Lung (tissue), 12 donors: ENCODE results near the gene TRIM28. TPM values are rescaled to one million over a fixed set of nuclear protein-coding genes. Genes with fewer than 3 reads are reported as not detected.
"Not testable (repeated sequence)": the region's sequence is repeated elsewhere in the genome, so short reads cannot be mapped to it uniquely, and the experiment has no call there.

Experiments
- ATAC-seq: fragments of 200-7000 bp; cut with Tn5 transposase; one replicate; pipeline ENCODE4 v1.9.1; 2020; ENCODE audit warnings: moderate number of reproducible peaks; ENCODE audit not compliant: insufficient read depth, low FRiP score
- DNase-seq, 3 donors: peaks; one replicate each; pipeline ENCODE4 v3.0.0-alpha.2; 2013 to 2017
- H3K27ac ChIP-seq, 2 donors: one replicate each; pipeline ENCODE4 v1.5.1; 2013; ENCODE audit warnings: mild to moderate bottlenecking in 2 of 2, moderate library complexity in 2 of 2, control low read depth in 1 of 2, inconsistent platforms in 1 of 2, low read depth in 1 of 2, low read length in 1 of 2
- H3K27me3 ChIP-seq, 3 donors: one replicate each; pipeline ENCODE4 v1.5.1; 2013; ENCODE audit warnings: low read length in 2 of 3; ENCODE audit not compliant: control insufficient read depth in 3 of 3, insufficient read depth in 3 of 3
- H3K36me3 ChIP-seq, 4 donors: one replicate each; pipeline ENCODE4 v1.5.1; 2013; ENCODE audit warnings: low read length in 4 of 4, mild to moderate bottlenecking in 1 of 4, moderate library complexity in 1 of 4; ENCODE audit not compliant: control insufficient read depth in 4 of 4, insufficient read depth in 4 of 4
- H3K4me1 ChIP-seq, 5 donors: one replicate each; pipeline ENCODE4 v1.5.1; 2013; ENCODE audit warnings: low read length in 5 of 5, mild to moderate bottlenecking in 2 of 5, moderate library complexity in 1 of 5; ENCODE audit not compliant: control insufficient read depth in 5 of 5, insufficient read depth in 5 of 5
- H3K4me3 ChIP-seq: one replicate; pipeline ENCODE4 v1.5.1; 2013; ENCODE audit warnings: mild to moderate bottlenecking, control low read depth, moderate library complexity
- H3K9ac ChIP-seq, 2 donors: one replicate each; pipeline ENCODE4 v1.5.1; 2013; ENCODE audit warnings: low read length in 2 of 2, control low read depth in 1 of 2; ENCODE audit not compliant: insufficient read depth in 1 of 2
- H3K9me3 ChIP-seq, 4 donors: one replicate each; pipeline ENCODE4 v1.5.1; 2013; ENCODE audit warnings: low read length in 3 of 4, mild to moderate bottlenecking in 1 of 4, moderate library complexity in 1 of 4; ENCODE audit not compliant: control insufficient read depth in 4 of 4, insufficient read depth in 3 of 4
- WGBS, 2 donors: extraction: QIAGEN DNeasy Blood & Tissue Kit; methylation state at CpG; one replicate each; pipeline ENCODE4 v1.1.7; 2013; 5-methylcytosine and 5-hydroxymethylcytosine counted together
- polyA plus RNA-seq, 2 donors: library from polyadenylated mRNA; stranded (reverse); fragments of 200-250 nt; gene quantifications; one replicate each; pipeline ENCODE4 v1.2.1, GENCODE V29; 2013
- total RNA-seq, 2 donors: library from RNA; depleted of rRNA in 1 of 2; stranded (reverse); fragments of >200 nt in 1 of 2; gene quantifications; one replicate each; pipeline ENCODE4 v1.2.1, GENCODE V29; 2014 to 2021
- TF ChIP-seq, protein P1 (sequence below): IDR thresholded peaks from 2 replicates; pipeline ENCODE4 v1.5.1; 2012; ENCODE audit warnings: mild to moderate bottlenecking; ENCODE audit errors: control extremely low read depth, extremely low read depth
- donor health status: control.
- donor health status: control.
- donor health status: Bipolar disorder and iron deficiency.
- donor health status: healthy.
- donor health status: DM: yes; HTN: yes; CAD: no.

TRIM28 gene
- total and polyA plus RNA-seq, 4 donors = 171 to 250 (median 181) TPM

DNA sequence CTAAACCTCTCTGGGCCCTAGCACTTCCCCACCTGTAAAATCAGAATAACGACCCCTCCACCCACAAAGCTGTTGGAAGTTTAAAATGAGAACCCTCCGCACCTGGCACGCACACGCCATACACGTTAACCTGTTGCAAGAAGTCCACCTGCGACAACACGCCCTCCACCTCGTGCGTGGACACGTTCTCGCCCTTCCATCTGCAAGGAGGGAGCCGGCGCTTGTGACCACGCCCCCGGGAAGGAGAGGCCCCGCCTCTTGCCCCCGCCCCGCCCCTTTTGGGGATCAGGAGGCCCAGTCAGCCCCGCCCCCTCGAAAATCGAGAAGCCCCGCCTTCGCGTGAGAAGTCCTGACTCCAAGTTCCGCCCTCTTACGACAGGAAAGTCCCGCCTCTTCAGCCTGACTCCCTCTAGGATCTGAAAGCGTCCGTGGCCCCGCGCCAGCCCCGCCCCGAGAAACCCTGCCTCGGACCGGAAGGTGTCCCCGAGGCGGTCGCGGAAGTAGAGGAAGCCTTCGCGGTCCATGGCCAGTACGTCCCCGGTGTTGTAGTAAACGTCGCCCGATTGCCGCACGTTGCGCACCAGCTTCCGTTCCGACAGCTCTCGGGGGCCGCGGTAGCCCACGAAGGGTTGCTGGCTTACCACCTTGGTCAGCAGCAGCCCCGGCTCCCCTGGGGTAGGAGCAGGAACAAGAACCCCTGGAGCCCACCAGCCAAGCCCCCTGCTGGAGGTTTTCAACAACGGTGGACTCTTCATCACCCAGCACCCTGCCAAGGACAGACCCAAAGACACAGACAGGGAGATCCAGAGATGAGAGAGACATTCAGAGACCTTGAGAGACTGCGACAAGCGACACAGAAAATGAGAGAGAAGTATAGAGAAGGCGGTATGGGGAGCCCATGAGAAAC lies 44.6 kb upstream of the TRIM28 start:
- no peaks in the 10 kb centered on the region for H3K36me3 ChIP-seq
- no peaks in the 10 kb centered on the region for H3K9me3 ChIP-seq
- peak overlapping the region; percentile 45 for H3K4me3 ChIP-seq
- DNase-seq = peak; percentile 97 to 98 (median 98)
- ATAC-seq = peak; percentile 95
- peak overlapping the region; percentile 87 to 91 for H3K27ac ChIP-seq
- no peak overlapping the region for H3K9ac ChIP-seq
- 1% methylated on average over 57 to 60 of the region's 60 CpGs for WGBS, 2 donors
- no peaks in the 10 kb centered on the region for H3K27me3 ChIP-seq
- peaks cover 0 to 16% (median 0%) of the 10 kb centered on the region in 5 donors for H3K4me1 ChIP-seq
- TF ChIP-seq, protein P1, sequence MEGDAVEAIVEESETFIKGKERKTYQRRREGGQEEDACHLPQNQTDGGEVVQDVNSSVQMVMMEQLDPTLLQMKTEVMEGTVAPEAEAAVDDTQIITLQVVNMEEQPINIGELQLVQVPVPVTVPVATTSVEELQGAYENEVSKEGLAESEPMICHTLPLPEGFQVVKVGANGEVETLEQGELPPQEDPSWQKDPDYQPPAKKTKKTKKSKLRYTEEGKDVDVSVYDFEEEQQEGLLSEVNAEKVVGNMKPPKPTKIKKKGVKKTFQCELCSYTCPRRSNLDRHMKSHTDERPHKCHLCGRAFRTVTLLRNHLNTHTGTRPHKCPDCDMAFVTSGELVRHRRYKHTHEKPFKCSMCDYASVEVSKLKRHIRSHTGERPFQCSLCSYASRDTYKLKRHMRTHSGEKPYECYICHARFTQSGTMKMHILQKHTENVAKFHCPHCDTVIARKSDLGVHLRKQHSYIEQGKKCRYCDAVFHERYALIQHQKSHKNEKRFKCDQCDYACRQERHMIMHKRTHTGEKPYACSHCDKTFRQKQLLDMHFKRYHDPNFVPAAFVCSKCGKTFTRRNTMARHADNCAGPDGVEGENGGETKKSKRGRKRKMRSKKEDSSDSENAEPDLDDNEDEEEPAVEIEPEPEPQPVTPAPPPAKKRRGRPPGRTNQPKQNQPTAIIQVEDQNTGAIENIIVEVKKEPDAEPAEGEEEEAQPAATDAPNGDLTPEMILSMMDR = no peak

- DNase-seq = no peak
Observed at GRCh38 chr19:58500242-58500641, 43.6 kb upstream of the TRIM28 start.

DNA sequence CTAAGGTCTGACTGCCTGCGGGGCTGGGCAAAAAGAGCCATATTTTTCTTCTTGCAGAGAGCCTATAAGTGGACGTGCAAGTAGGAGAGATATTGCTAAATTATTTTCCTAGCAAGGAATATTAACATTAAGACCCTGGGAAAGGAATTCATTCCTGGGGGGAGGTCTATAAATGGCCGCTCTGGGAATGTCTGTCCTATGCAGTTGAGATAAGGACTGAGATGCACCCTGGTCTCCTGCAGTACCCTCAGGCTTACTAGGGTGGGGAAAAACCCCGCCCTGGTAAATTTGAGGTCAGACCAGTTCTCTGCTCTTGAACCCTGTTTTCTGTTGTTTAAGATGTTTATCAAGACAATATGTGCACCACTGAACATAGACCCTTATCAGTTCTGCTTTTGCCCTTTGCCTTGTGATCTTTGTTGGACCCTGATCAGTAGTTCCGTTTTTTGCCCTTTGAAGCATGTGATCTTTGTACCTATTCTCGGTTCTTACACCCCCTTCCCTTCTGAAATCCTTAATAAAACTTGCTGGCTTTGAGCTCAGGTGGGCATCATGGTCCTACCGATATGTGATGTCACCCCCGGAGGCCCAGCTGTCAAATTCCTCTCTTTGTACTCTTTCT lies 36.2 kb upstream of the TRIM28 start:
- not testable (repeated sequence) for H3K9me3 ChIP-seq, H3K4me1 ChIP-seq, H3K27me3 ChIP-seq, H3K4me3 ChIP-seq, DNase-seq, H3K9ac ChIP-seq, ATAC-seq, H3K36me3 ChIP-seq, H3K27ac ChIP-seq
- WGBS, 2 donors = 76 to 88% methylated on average over 7 of the region's 8 CpGs

More at GRCh38 chr19:58500242-58500641, 43.6 kb upstream of the TRIM28 start:
- Histone ChIP-seq H3K9ac (no peak overlapping the region), H3K27me3 (no peaks in the 10 kb centered on the region), H3K4me1 (peaks cover 0 to 16% (median 0%) of the 10 kb centered on the region in 5 donors), H3K36me3 (no peaks in the 10 kb centered on the region), H3K4me3 (no peak overlapping the region), H3K9me3 (no peaks in the 10 kb centered on the region), H3K27ac (no peak overlapping the region)
- TF ChIP-seq, protein P1 = no peak
- 93 to 97% methylated on average over 14 of the region's 14 CpGs for WGBS, 2 donors
- no peak for ATAC-seq

- no peaks in the 10 kb centered on the region for H3K36me3 ChIP-seq
- no peak overlapping the region for H3K27ac ChIP-seq
- peaks cover 0 to 8% (median 2%) of the 10 kb centered on the region in 5 donors for H3K4me1 ChIP-seq
- WGBS, 2 donors = 87 to 91% methylated on average over 11 of the region's 11 CpGs
- H3K9ac ChIP-seq = no peak overlapping the region
- no peak overlapping the region for H3K4me3 ChIP-seq
- no peaks in the 10 kb centered on the region for H3K27me3 ChIP-seq
- TF ChIP-seq, protein P1 = no peak
- DNase-seq (no peak), ATAC-seq (no peak)
- H3K9me3 ChIP-seq = no peaks in the 10 kb centered on the region
Observed at GRCh38 chr19:58509731-58510083, 34.2 kb upstream of the TRIM28 start.
